Activated CD4-positive, alpha-beta memory T cell treated with anti-CD3 and anti-CD28 coated beads for 36 hours (primary cell): ENCODE results near the gene PIH1D2. TPM values are rescaled to one million over a fixed set of nuclear protein-coding genes. Genes with fewer than 3 reads are reported as not detected.

Source experiments
- CTCF ChIA-PET: fragments of 350-600 bp; sonication (Branson Sonifier 250); formaldehyde crosslinking; loops from one replicate; lab custom pipeline; 2021; ENCODE audit warnings: antibody characterized with exemption, inconsistent platforms; lab: Charles Lee
- POLR2A ChIA-PET: fragments of 350-600 bp; sonication (Branson Sonifier 250); formaldehyde crosslinking; loops from one replicate; lab custom pipeline; 2021; ENCODE audit warnings: antibody characterized with exemption; lab: Charles Lee
- DNase-seq: peaks from one replicate; pipeline ENCODE4 v3.0.0-alpha.2; 2020
- H3K27ac Mint-ChIP-seq: one replicate; pipeline ENCODE4 v1.8.0; 2021; ENCODE audit warnings: mixed read lengths
- H3K27me3 Mint-ChIP-seq: one replicate; pipeline ENCODE4 v1.8.0; 2021; ENCODE audit warnings: mixed read lengths
- H3K36me3 Mint-ChIP-seq: one replicate; pipeline ENCODE4 v1.8.0; 2021; ENCODE audit warnings: mixed read lengths
- H3K4me1 Mint-ChIP-seq: one replicate; pipeline ENCODE4 v1.8.0; 2021; ENCODE audit warnings: low read depth, mixed read lengths
- H3K4me3 Mint-ChIP-seq: one replicate; pipeline ENCODE4 v1.8.0; 2021; ENCODE audit warnings: mild to moderate bottlenecking, mixed read lengths
- H3K9me3 Mint-ChIP-seq: one replicate; pipeline ENCODE4 v1.8.0; 2021; ENCODE audit warnings: mixed read lengths
- intact Hi-C: fragments of 100-400 bp; cut with micrococcal nuclease; formaldehyde crosslinking; loops from one replicate; pipeline ENCODE4 v1.15.1; 2023
- total RNA-seq, 2 experiments: library from RNA; stranded (reverse); gene quantifications; one replicate each; pipeline ENCODE4 v1.2.3, GENCODE V29; 2021

The PIH1D2 gene
- total RNA-seq, 2 experiments from 2014 or later, result 0.36 to 0.56 TPM

- Mint-ChIP-seq H3K4me3 (peak overlapping the region; percentile 98), H3K9me3 (no peaks in the 10 kb centered on the region), H3K27me3 (no peaks in the 10 kb centered on the region), H3K27ac (peak overlapping the region; percentile 98), H3K4me1 (peaks cover 21% of the 10 kb centered on the region), H3K36me3 (peaks cover 36% of the 10 kb centered on the region)
- ChIA-PET CTCF (interaction anchor here (1.0 kb wide), 1 partner anchor 94 kb away, joined by 3 read pairs; no protein-coding TSS in a partner anchor), POLR2A (interaction anchor here (1.7 to 2.2 kb wide), 2 partner anchors 32 to 99 kb away, joined by 4 to 7 read pairs; no protein-coding TSS in a partner anchor)
- intact Hi-C loops, result loop anchor here (1.0 to 5.0 kb wide), 9 partner anchors 31 to 423 kb away; partner anchors contain the start of genes ALG9, CFAP68, FDXACB1 and NKAPD1
- DNase-seq, result no peak
Observed at GRCh38 chr11:112025707-112026106, 48.1 kb downstream of the PIH1D2 start.

- ChIA-PET CTCF (interaction anchor here (1.0 kb wide), 1 partner anchor 93 kb away, joined by 3 read pairs; no protein-coding TSS in a partner anchor), POLR2A (interaction anchor here (1.7 to 2.2 kb wide), 2 partner anchors 32 to 98 kb away, joined by 4 to 7 read pairs; no protein-coding TSS in a partner anchor)
- Mint-ChIP-seq H3K27ac (peak within 1 kb of the TSS; percentile 98), H3K27me3 (no peaks in the 10 kb centered on the region), H3K4me3 (peak within 1 kb of the TSS; percentile 98), H3K9me3 (no peaks in the 10 kb centered on the region), H3K4me1 (peaks cover 21% of the 10 kb centered on the region), H3K36me3 (peaks cover 33% of the 10 kb centered on the region)
- intact Hi-C loops, result loop anchor here (1.0 to 5.0 kb wide), 9 partner anchors 32 to 423 kb away; partner anchors contain the start of genes ALG9, CFAP68, FDXACB1 and NKAPD1
- peak; percentile 92 for DNase-seq
Observed at GRCh38 chr11:112024773-112025678, 48.8 kb downstream of the PIH1D2 start, which contains the start of gene DLAT. DLAT (plus strand) TSS chr11:112025408; CDS start chr11:112025473, 65 bp downstream.

GRCh38 chr11:112024178-112024772 lies 49.5 kb downstream of the PIH1D2 start:
- intact Hi-C loops, result loop anchor here (2.0 kb wide), 5 partner anchors 33 to 153 kb away; partner anchors contain the start of genes ALG9, SDHD and TIMM8B
- peaks cover 21% of the 10 kb centered on the region for H3K4me1 Mint-ChIP-seq
- no peak for DNase-seq
- H3K27me3 Mint-ChIP-seq, result no peaks in the 10 kb centered on the region
- no peaks in the 10 kb centered on the region for H3K9me3 Mint-ChIP-seq
- CTCF ChIA-PET, result no interaction called here
- POLR2A ChIA-PET, result interaction anchor here (0.7 to 2.2 kb wide), 3 partner anchors 27 to 97 kb away, joined by 3 to 7 read pairs (median 4); no protein-coding TSS in a partner anchor
- H3K27ac Mint-ChIP-seq, result peak overlapping the region; percentile 98
- H3K4me3 Mint-ChIP-seq, result peak overlapping the region; percentile 98
- H3K36me3 Mint-ChIP-seq, result peaks cover 28% of the 10 kb centered on the region

- H3K27me3 Mint-ChIP-seq, result no peaks in the 10 kb centered on the region
- CTCF ChIA-PET, result interaction anchor here (0.7 to 1.0 kb wide), 3 partner anchors 41 to 91 kb away, joined by 3 to 6 read pairs (median 4); no protein-coding TSS in a partner anchor
- H3K4me3 Mint-ChIP-seq, result no peak overlapping the region
- no peaks in the 10 kb centered on the region for H3K9me3 Mint-ChIP-seq
- POLR2A ChIA-PET, result no interaction called here
- intact Hi-C loops, result no loop called here
- H3K36me3 Mint-ChIP-seq, result peaks cover 18% of the 10 kb centered on the region
- H3K4me1 Mint-ChIP-seq, result peaks cover 17% of the 10 kb centered on the region
- H3K27ac Mint-ChIP-seq, result no peak overlapping the region
- no peak for DNase-seq
Observed at GRCh38 chr11:112023104-112023503, 50.7 kb downstream of the PIH1D2 start.

- Mint-ChIP-seq H3K4me1 (peaks cover 7% of the 10 kb centered on the region), H3K36me3 (peaks cover 3% of the 10 kb centered on the region), H3K27me3 (peaks cover 3% of the 10 kb centered on the region), H3K9me3 (no peaks in the 10 kb centered on the region), H3K4me3 (no peak overlapping the region), H3K27ac (no peak overlapping the region)
- ChIA-PET POLR2A (no interaction called here), CTCF (interaction anchor here (1.5 kb wide), 1 partner anchor 37 kb away, joined by 4 read pairs; no protein-coding TSS in a partner anchor)
- intact Hi-C loops, result no loop called here
- no peak for DNase-seq
Observed at GRCh38 chr11:112019066-112019465, 54.8 kb downstream of the PIH1D2 start.

Other genes starting within 250 kb of the PIH1D2 start
- gene ALG9, start 202.4 kb downstream of the PIH1D2 start, total RNA-seq, result 10 to 100 TPM; 23.6 to 26.7 TPM
- 1 to 10 TPM; 5.2 to 5.6 TPM for gene FDXACB1, start 194.9 kb downstream of the PIH1D2 start, total RNA-seq
- gene CFAP68, start 194.5 kb downstream of the PIH1D2 start, total RNA-seq, result 10 to 100 TPM; 29.9 to 33.6 TPM
- gene CRYAB, start 162.2 kb downstream of the PIH1D2 start, total RNA-seq, result not detected
- not detected for gene HSPB2, start 161.3 kb downstream of the PIH1D2 start, total RNA-seq
- not detected for gene C11orf52, start 155.1 kb downstream of the PIH1D2 start, total RNA-seq
- gene DIXDC1, start 136.7 kb downstream of the PIH1D2 start, total RNA-seq, result 10 to 100 TPM; 13.3 to 14.9 TPM
- gene DLAT, start 48.6 kb downstream of the PIH1D2 start, total RNA-seq, result 10 to 100 TPM; 36.4 to 39.0 TPM
- gene NKAPD1, start 282 bp upstream of the PIH1D2 start, total RNA-seq, result 10 to 100 TPM; 17.5 to 19.4 TPM
- 10 to 100 TPM; 36.5 to 38.4 TPM for gene TIMM8B, start 12.7 kb upstream of the PIH1D2 start, total RNA-seq
- 10 to 100 TPM; 72.7 to 91.6 TPM for gene SDHD, start 12.9 kb upstream of the PIH1D2 start, total RNA-seq
- gene IL18, start 90.1 kb upstream of the PIH1D2 start, total RNA-seq, result not detected
- under 1 TPM in 1 of 2 experiments, not detected in 1; 0.29 TPM for gene TEX12, start 93.4 kb upstream of the PIH1D2 start, total RNA-seq
- gene BCO2, start 101.5 kb upstream of the PIH1D2 start, total RNA-seq, result 1 to 10 TPM in 1 of 2 experiments, under 1 TPM in 1; 0.73 to 1.3 TPM
- gene PTS, start 152.4 kb upstream of the PIH1D2 start, total RNA-seq, result 10 to 100 TPM; 28.1 to 28.5 TPM
- gene PLET1, start 186.8 kb upstream of the PIH1D2 start, total RNA-seq, result not detected